H1 (cell line): ENCODE data around the gene SLC9A3.

Source experiments
- EGR1 ChIP-seq: IDR thresholded peaks from 2 replicates; pipeline ENCODE4 v1.6.1; 2011; ENCODE audit warnings: low read depth, low read length, borderline replicate concordance
- MAX ChIP-seq: IDR thresholded peaks from 2 replicates; pipeline ENCODE4 v1.6.1; 2012; ENCODE audit warnings: inconsistent platforms
- TF ChIP-seq, protein P1 (sequence below), 3 experiments: IDR thresholded peaks; 1 replicate in 2 of 3; 2 replicates in 1 of 3; pipeline versions ENCODE4 v1.5.1 to v1.6.1; 2011; ENCODE audit warnings: low read length in 3 of 3, mild to moderate bottlenecking in 3 of 3, inconsistent platforms in 2 of 3, low read depth in 1 of 3, moderate library complexity in 1 of 3; ENCODE audit not compliant: insufficient read depth in 1 of 3; ENCODE audit errors: control extremely low read depth in 1 of 3

- no peak for TF ChIP-seq EGR1
- TF ChIP-seq, protein P1, sequence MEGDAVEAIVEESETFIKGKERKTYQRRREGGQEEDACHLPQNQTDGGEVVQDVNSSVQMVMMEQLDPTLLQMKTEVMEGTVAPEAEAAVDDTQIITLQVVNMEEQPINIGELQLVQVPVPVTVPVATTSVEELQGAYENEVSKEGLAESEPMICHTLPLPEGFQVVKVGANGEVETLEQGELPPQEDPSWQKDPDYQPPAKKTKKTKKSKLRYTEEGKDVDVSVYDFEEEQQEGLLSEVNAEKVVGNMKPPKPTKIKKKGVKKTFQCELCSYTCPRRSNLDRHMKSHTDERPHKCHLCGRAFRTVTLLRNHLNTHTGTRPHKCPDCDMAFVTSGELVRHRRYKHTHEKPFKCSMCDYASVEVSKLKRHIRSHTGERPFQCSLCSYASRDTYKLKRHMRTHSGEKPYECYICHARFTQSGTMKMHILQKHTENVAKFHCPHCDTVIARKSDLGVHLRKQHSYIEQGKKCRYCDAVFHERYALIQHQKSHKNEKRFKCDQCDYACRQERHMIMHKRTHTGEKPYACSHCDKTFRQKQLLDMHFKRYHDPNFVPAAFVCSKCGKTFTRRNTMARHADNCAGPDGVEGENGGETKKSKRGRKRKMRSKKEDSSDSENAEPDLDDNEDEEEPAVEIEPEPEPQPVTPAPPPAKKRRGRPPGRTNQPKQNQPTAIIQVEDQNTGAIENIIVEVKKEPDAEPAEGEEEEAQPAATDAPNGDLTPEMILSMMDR (IDR thresholded peaks at IDR 0.05; ENCODE audit: control extremely low read depth in 1 of 3, insufficient read depth in 1 of 3, low read depth in 1 of 3, low read length in 3 of 3), result no peak
- TF ChIP-seq MAX, result no peak
Measured at GRCh38 chr5:524973-525761, 918 bp upstream of the SLC9A3 start.
